ENCODE results near the gene FRAS1.
"Not testable (repeated sequence)": the region's sequence is repeated elsewhere in the genome, so short reads cannot be mapped to it uniquely, and the experiment has no call there.

The FRAS1 gene

DNA sequence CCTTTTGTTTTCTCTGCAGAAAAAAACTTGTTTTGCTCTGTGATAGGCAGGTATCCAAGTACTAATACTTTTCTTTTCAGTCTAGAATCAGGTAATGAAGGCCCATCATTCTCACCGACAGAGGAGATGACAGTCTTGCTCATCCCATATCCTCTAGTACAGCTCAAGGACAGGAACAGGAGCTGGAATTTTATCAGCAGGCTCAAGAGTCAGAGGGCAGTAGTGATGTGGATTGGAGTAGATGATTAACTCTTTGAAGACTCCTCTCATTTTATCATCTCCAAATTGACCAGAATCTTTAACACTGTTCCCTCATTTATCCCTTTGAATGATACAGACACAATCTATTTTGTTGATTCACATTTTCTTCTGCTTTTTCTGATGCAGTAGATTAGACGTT is 162.7 kb downstream of the FRAS1 start:
- DNase-seq, result no peak

DNA sequence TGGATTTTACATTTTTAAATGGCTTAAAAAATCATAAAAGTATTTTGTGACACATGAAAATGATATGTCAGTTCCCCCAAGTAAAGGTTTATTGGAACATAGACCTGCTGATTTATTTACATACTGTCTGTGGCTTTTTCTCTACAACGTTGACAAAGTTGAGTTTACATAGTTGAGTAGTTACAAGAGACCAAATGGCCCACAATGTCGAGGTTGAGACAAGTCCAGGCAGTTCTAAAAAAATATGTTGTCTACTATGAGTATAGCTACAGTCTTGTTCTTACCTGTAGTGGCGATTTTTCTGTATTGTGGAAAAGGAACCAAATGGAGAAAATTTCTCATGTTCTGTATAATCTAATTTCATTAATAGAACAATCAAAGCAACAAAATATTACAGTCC is 163.2 kb downstream of the FRAS1 start:
- DNase-seq, result no peak

- no peak for DNase-seq
Observed at GRCh38 chr4:78222575-78223186, 165.6 kb downstream of the FRAS1 start.

- no peak for DNase-seq
Observed at GRCh38 chr4:78225236-78225635, 168.1 kb downstream of the FRAS1 start.

- no peak for DNase-seq
Observed at GRCh38 chr4:78226279-78226678, 169.2 kb downstream of the FRAS1 start.

DNA sequence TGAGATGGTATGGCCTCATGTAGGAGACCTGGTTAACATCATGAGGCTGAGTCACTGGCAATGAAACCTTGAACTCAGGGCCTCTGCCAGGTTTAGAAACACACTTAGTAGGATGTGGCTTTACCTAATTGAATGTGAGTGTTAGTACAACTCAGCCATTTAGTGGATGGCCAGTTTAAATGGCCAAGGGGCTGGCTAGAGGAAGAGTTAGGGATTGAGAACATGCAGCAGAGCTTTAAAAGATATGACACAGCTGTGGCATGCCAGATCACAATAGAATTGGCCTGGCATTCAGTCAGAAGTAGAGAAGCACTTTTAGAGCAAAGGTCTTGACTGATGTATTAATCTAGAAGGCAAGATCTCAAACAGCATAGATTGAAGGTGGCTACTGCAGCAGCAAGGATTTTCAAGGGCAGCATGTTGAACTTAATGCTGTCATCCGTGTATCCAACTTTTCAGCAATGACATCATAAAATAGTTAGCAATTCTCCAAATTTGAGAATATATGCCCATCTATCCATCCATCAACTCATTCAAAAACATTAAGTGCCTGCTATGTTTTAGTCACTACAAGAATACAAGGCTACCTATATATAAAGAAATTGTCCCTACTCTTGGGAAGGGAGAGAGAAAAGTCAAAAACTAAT is 170.4 kb downstream of the FRAS1 start:
- no peak for DNase-seq

GRCh38 chr4:78235800-78236199 is 178.7 kb downstream of the FRAS1 start:
- DNase-seq, result no peak

GRCh38 chr4:78237360-78237759 is 180.2 kb downstream of the FRAS1 start:
- DNase-seq, result no peak

DNA sequence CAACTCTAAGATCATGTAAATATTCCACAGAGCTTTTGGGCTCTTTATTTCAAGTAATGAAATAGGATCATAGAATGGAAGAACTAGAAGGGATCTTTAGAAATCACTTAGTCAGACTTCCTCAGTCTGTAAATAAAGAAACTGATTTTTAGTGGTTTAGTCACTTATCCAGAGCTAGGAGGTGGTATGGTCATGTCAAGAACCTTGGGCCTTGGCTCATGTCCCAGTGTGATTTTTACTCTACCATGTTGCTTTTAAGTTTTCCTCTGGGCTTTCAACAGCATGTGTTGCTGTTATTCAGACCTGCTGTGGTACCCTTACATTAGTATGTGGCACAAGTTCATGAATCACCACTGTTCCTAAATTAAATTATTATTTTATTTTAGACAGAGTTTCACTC is 184.9 kb downstream of the FRAS1 start:
- DNase-seq, result no peak

- DNase-seq, result no peak
Observed at GRCh38 chr4:78244705-78245485, 187.8 kb downstream of the FRAS1 start.

DNA sequence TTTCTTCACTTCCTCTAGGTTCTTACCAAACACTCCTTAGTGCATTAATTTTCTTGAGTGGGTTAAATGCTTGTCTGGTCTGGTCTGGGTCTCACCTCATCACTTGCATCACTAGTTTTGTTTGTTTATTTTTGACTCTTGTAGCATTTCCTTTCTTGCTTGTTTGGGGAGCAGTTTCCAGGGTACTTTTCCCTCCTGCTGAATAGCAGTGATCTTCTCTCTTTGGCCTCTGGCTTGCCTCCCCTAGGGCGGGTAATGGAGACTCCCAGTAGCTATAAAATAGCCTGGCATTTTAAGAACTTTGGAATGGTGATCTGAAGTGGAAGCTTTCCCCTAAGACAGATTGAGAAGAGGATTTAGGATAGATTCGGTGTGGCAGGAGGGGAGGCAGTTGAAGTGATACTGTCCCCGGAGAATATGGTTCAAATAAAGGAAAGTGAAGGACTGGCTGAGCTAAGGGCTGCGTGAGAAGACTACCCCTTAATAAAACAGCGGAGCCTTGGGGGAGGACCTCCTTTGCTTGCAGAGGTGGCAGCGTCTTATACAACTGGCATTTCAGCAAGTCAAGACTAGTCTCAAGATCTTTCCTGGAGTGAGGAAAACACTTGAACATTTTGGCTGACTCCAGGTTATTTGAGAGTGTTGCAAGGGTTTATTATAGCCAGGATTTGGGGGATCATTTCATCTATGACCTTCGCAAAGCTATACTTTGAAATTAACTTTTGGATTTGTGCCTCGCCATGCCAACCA is 190.6 kb downstream of the FRAS1 start:
- no peak for DNase-seq

GRCh38 chr4:78250500-78250899 is 193.4 kb downstream of the FRAS1 start:
- no peak for DNase-seq

- DNase-seq, result not testable (repeated sequence)
Observed at GRCh38 chr4:78252773-78253172, 195.7 kb downstream of the FRAS1 start.

- no peak for DNase-seq
Observed at GRCh38 chr4:78254893-78255292, 197.8 kb downstream of the FRAS1 start.

DNA sequence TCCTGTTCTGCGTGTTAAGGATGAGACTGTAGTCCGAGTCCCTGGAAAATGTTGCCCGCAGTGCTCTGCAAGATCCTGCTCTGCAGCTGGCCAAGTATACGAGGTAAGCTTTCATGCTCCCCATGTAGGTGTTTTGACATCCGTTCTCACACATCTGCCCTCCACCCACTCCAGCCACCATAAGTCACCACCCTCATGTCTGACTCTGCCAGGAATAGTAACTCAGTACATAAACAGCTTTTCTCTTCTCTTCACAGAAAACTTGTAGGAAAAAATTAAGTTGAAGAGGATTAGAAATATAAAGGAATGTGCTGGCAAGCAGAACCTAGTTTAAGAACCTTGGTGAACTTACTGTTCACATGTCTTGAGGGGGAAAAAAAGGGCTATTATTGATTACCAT is 207.9 kb downstream of the FRAS1 start:
- DNase-seq, result no peak

DNA sequence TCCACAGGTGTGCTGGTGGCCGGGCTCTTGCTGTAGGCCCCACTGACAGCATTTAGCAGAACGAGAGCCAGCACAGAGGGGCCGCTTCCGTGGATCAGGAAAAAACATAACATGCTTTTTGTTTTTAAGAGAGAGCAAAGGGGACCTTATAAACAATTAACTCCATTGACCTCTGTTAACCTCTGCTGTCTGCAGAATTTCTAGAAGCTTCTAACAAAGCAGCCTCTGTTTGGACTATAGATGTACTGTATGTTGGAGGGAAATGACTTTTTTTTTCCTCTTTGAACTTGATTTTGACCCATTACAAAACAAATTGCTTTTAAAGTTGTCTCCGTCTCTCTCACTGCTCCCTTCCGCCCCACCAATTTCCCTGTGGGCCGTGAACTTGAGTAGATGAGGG is 210.7 kb downstream of the FRAS1 start:
- no peak for DNase-seq

DNA sequence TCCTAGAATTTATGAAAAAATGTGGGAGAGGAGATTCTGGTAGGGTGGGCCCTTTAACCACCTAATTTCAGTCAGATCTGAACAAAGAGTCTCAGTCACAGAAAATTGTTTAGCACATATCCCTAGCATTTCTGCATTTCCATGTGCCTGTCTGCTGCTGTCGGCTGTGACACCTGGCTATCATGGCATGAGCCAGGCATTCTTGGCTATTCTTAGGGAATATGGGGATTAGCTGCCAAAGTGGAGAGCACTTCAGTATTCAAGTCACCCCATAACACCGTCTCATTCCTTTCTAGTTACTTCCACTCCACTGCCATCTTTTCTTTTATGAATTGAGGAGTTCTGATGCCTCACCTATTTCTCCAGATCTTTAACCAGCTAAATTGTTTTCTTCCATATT is 211.5 kb downstream of the FRAS1 start:
- no peak for DNase-seq

DNA sequence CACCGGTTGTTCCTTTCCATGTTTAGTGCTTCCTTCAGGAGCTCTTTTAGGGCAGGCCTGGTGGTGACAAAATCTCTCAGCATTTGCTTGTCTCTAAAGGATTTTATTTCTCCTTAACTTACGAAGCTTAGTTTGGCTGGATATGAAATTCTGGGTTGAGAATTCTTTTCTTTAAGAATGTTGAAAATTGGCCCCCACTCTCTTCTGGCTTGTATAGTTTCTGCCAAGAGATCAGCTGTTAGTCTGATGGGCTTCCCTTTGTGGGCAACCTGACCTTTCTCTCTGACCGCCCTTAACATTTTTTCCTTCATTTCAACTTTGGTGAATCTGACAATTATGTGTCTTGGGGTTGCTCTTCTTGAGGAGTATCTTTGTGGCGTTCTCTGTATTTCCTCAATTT is 218.3 kb downstream of the FRAS1 start:
- DNase-seq, result not testable (repeated sequence)

GRCh38 chr4:78286281-78286680 is 229.2 kb downstream of the FRAS1 start:
- DNase-seq, result no peak

GRCh38 chr4:78288327-78288726 is 231.2 kb downstream of the FRAS1 start:
- DNase-seq, result no peak

DNA sequence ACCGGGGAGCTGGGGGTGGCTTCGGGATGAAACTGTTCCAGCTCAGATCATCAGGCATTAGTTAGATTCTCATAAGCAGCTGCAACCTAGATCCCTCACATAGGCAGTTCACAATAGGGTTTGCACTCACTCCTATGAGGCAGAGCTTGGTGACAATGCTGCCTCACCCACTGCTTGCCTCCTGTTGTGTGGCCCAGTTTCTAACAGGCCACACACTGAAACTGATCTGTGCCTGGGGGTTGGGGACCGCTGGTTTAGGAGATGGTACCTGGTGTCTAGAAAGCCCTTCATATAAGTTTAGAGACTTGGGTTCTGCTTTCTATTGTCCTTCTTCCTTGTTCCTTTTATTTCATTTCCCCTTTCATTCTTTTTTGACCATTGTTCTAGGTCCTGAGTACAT is 234.2 kb downstream of the FRAS1 start:
- DNase-seq, result no peak

GRCh38 chr4:78292341-78292740 is 235.2 kb downstream of the FRAS1 start:
- DNase-seq, result no peak

- DNase-seq, result no peak
Observed at GRCh38 chr4:78292856-78293255, 235.7 kb downstream of the FRAS1 start.

Measured in T-helper 2 cell (primary cell).